Trophoblast cell (in vitro differentiated cells and primary cell): ENCODE measurements around the gene KHDC4.
A peak's percentile ranks its signal among the peaks of the same experiment; 100 is the strongest.

ENCODE experiments used
- DNase-seq, 2 donors: peaks; one replicate each; pipeline ENCODE4 v3.0.0-alpha.2; 2016
- H2AFZ ChIP-seq: 2 replicates; pipeline ENCODE4 v1.6.1; 2013; ENCODE audit warnings: low read length, moderate library complexity, mild to moderate bottlenecking; ENCODE audit not compliant: insufficient read depth, poor library complexity
- H2AK5ac ChIP-seq: 2 replicates; pipeline ENCODE4 v1.6.1; 2013; ENCODE audit warnings: mild to moderate bottlenecking, low read length
- H2BK120ac ChIP-seq: 2 replicates; pipeline ENCODE4 v1.6.1; 2013; ENCODE audit warnings: low read length, mild to moderate bottlenecking, moderate library complexity; ENCODE audit not compliant: insufficient read depth, poor library complexity
- H2BK12ac ChIP-seq: 2 replicates; pipeline ENCODE4 v1.6.1; 2013; ENCODE audit warnings: mild to moderate bottlenecking, low read length, moderate library complexity
- H2BK5ac ChIP-seq: 2 replicates; pipeline ENCODE4 v1.6.1; 2013; ENCODE audit warnings: low read length, low read depth, moderate library complexity, mild to moderate bottlenecking; ENCODE audit not compliant: poor library complexity
- H3K14ac ChIP-seq: 2 replicates; pipeline ENCODE4 v1.6.1; 2013; ENCODE audit warnings: mild to moderate bottlenecking, low read length
- H3K18ac ChIP-seq: 2 replicates; pipeline ENCODE4 v1.6.1; 2013; ENCODE audit warnings: mild to moderate bottlenecking, low read length
- H3K23ac ChIP-seq: 2 replicates; pipeline ENCODE4 v1.6.1; 2013; ENCODE audit warnings: low read length
- H3K27ac ChIP-seq: 2 replicates; pipeline ENCODE4 v1.5.1; 2013; ENCODE audit warnings: low read depth, mild to moderate bottlenecking, inconsistent platforms, low read length, moderate library complexity
- H3K27me3 ChIP-seq: 2 replicates; pipeline ENCODE4 v1.6.1; 2013; ENCODE audit warnings: inconsistent platforms, mild to moderate bottlenecking, low read length, moderate library complexity; ENCODE audit not compliant: insufficient read depth
- H3K36me3 ChIP-seq, 2 experiments: 1 replicate in 1 of 2; 2 replicates in 1 of 2; pipeline ENCODE4 v1.6.1; 2013; ENCODE audit warnings: low read length in 2 of 2, mild to moderate bottlenecking in 2 of 2, moderate library complexity in 1 of 2; ENCODE audit not compliant: insufficient read depth in 2 of 2, control insufficient read depth in 1 of 2
- H3K4ac ChIP-seq: 2 replicates; pipeline ENCODE4 v1.6.1; 2013; ENCODE audit warnings: low read depth, mild to moderate bottlenecking, low read length, moderate library complexity
- H3K4me1 ChIP-seq, 2 experiments: 1 replicate in 1 of 2; 2 replicates in 1 of 2; pipeline ENCODE4 v1.6.1; 2013; ENCODE audit warnings: low read length in 2 of 2, mild to moderate bottlenecking in 2 of 2, moderate library complexity in 1 of 2; ENCODE audit not compliant: insufficient read depth in 2 of 2, control insufficient read depth in 1 of 2
- H3K4me2 ChIP-seq: 2 replicates; pipeline ENCODE4 v1.6.1; 2013; ENCODE audit warnings: inconsistent platforms, mild to moderate bottlenecking, low read length, moderate library complexity
- H3K4me3 ChIP-seq: 2 replicates; pipeline ENCODE4 v1.5.1; 2013; ENCODE audit warnings: mild to moderate bottlenecking, low read depth, low read length, inconsistent platforms
- H3K79me1 ChIP-seq: one replicate; pipeline ENCODE4 v1.6.1; 2013; ENCODE audit warnings: low read length
- H3K79me2 ChIP-seq: 2 replicates; pipeline ENCODE4 v1.6.1; 2013; ENCODE audit warnings: low read length, mild to moderate bottlenecking; ENCODE audit not compliant: control insufficient read depth, insufficient read depth, poor library complexity
- H3K9ac ChIP-seq: 2 replicates; pipeline ENCODE4 v1.6.1; 2013; ENCODE audit warnings: mild to moderate bottlenecking, low read length
- H3K9me3 ChIP-seq: 2 replicates; pipeline ENCODE4 v1.6.1; 2013; ENCODE audit warnings: low read depth, mild to moderate bottlenecking, control low read depth, inconsistent platforms, low read length; ENCODE audit not compliant: insufficient read depth
- H4K12ac ChIP-seq: 2 replicates; pipeline ENCODE4 v1.6.1; 2013; ENCODE audit warnings: low read depth, mild to moderate bottlenecking, low read length, moderate library complexity
- H4K8ac ChIP-seq: 2 replicates; pipeline ENCODE4 v1.6.1; 2013; ENCODE audit warnings: low read depth, mild to moderate bottlenecking, low read length, moderate library complexity
- H4K91ac ChIP-seq: one replicate; pipeline ENCODE4 v1.6.1; 2013; ENCODE audit warnings: low read depth, mild to moderate bottlenecking, low read length, moderate library complexity
- WGBS: extraction: QIAGEN DNeasy Blood & Tissue Kit; methylation state at CpG from one replicate; pipeline ENCODE4 v1.1.7; 2013; ENCODE audit warnings: missing lambda C conversion rate; ENCODE audit not compliant: insufficient read length, insufficient coverage; ENCODE audit errors: extremely low coverage; 5-methylcytosine and 5-hydroxymethylcytosine counted together

The KHDC4 gene

GRCh38 chr1:155904261-155904660, 30.0 kb downstream of the KHDC4 start:
- H3K9me3 ChIP-seq, result no peaks in the 10 kb centered on the region
- H3K27me3 ChIP-seq, result no peaks in the 10 kb centered on the region
- H3K9ac ChIP-seq, result no peak overlapping the region
- H2AFZ ChIP-seq, result no peak overlapping the region
- H2AK5ac ChIP-seq, result no peak overlapping the region
- no peak overlapping the region for H3K23ac ChIP-seq
- no peaks in the 10 kb centered on the region for H3K79me2 ChIP-seq
- no CpG with 5 or more reads among the region's 12 CpGs for WGBS
- H4K91ac ChIP-seq, result no peak overlapping the region
- H2BK120ac ChIP-seq, result no peak overlapping the region
- no peak overlapping the region for H2BK5ac ChIP-seq
- H3K4me2 ChIP-seq, result no peak overlapping the region
- H3K36me3 ChIP-seq, result peaks cover 56 to 66% of the 10 kb centered on the region in 2 experiments
- no peak overlapping the region for H3K4ac ChIP-seq
- no peak overlapping the region for H2BK12ac ChIP-seq
- H3K4me3 ChIP-seq, result no peak overlapping the region
- H4K8ac ChIP-seq, result no peak overlapping the region
- H3K4me1 ChIP-seq, result no peaks in the 10 kb centered on the region
- peak; percentile 78 to 90 for DNase-seq
- H3K27ac ChIP-seq, result no peak overlapping the region
- H4K12ac ChIP-seq, result no peak overlapping the region
- no peak overlapping the region for H3K14ac ChIP-seq
- no peaks in the 10 kb centered on the region for H3K79me1 ChIP-seq
- no peak overlapping the region for H3K18ac ChIP-seq

- no peak overlapping the region for H4K91ac ChIP-seq
- no peaks in the 10 kb centered on the region for H3K27me3 ChIP-seq
- no peak overlapping the region for H2AK5ac ChIP-seq
- no peaks in the 10 kb centered on the region for H3K9me3 ChIP-seq
- no peak overlapping the region for H3K4me2 ChIP-seq
- no peak overlapping the region for H4K12ac ChIP-seq
- H3K36me3 ChIP-seq, result peaks cover 38 to 51% of the 10 kb centered on the region in 2 experiments
- H3K4ac ChIP-seq, result no peak overlapping the region
- H3K79me1 ChIP-seq, result no peaks in the 10 kb centered on the region
- H3K4me3 ChIP-seq, result no peak overlapping the region
- no peak overlapping the region for H3K23ac ChIP-seq
- no peak overlapping the region for H2BK12ac ChIP-seq
- H3K9ac ChIP-seq, result no peak overlapping the region
- H3K18ac ChIP-seq, result no peak overlapping the region
- H3K4me1 ChIP-seq, result no peaks in the 10 kb centered on the region
- H3K14ac ChIP-seq, result no peak overlapping the region
- no peaks in the 10 kb centered on the region for H3K79me2 ChIP-seq
- no peak overlapping the region for H2BK5ac ChIP-seq
- DNase-seq, result no peak
- H2BK120ac ChIP-seq, result no peak overlapping the region
- H3K27ac ChIP-seq, result no peak overlapping the region
- WGBS, result no CpG with 5 or more reads among the region's 4 CpGs
- H4K8ac ChIP-seq, result no peak overlapping the region
- no peak overlapping the region for H2AFZ ChIP-seq
Observed at GRCh38 chr1:155900161-155900560, 34.1 kb downstream of the KHDC4 start.

- no peak for DNase-seq
- no peak overlapping the region for H3K18ac ChIP-seq
- no peaks in the 10 kb centered on the region for H3K4me1 ChIP-seq
- no peak overlapping the region for H2BK120ac ChIP-seq
- H4K8ac ChIP-seq, result no peak overlapping the region
- H4K91ac ChIP-seq, result no peak overlapping the region
- no peak overlapping the region for H2BK5ac ChIP-seq
- no peak overlapping the region for H3K4ac ChIP-seq
- H3K4me2 ChIP-seq, result no peak overlapping the region
- H2AFZ ChIP-seq, result no peak overlapping the region
- no peaks in the 10 kb centered on the region for H3K79me1 ChIP-seq
- H4K12ac ChIP-seq, result no peak overlapping the region
- no peaks in the 10 kb centered on the region for H3K9me3 ChIP-seq
- no peaks in the 10 kb centered on the region for H3K27me3 ChIP-seq
- no peak overlapping the region for H2BK12ac ChIP-seq
- H3K79me2 ChIP-seq, result no peaks in the 10 kb centered on the region
- H3K9ac ChIP-seq, result no peak overlapping the region
- H3K14ac ChIP-seq, result no peak overlapping the region
- no CpG with 5 or more reads among the region's 2 CpGs for WGBS
- no peak overlapping the region for H3K4me3 ChIP-seq
- peaks cover 35 to 48% of the 10 kb centered on the region in 2 experiments for H3K36me3 ChIP-seq
- no peak overlapping the region for H2AK5ac ChIP-seq
- H3K27ac ChIP-seq, result no peak overlapping the region
- H3K23ac ChIP-seq, result no peak overlapping the region
Observed at GRCh38 chr1:155899683-155900082, 34.5 kb downstream of the KHDC4 start.

GRCh38 chr1:155898888-155899287, 35.3 kb downstream of the KHDC4 start:
- H2BK12ac ChIP-seq, result no peak overlapping the region
- no peak overlapping the region for H3K9ac ChIP-seq
- H3K79me1 ChIP-seq, result no peaks in the 10 kb centered on the region
- no peak overlapping the region for H3K4ac ChIP-seq
- H3K79me2 ChIP-seq, result no peaks in the 10 kb centered on the region
- no peak overlapping the region for H3K4me2 ChIP-seq
- H3K36me3 ChIP-seq, result peaks cover 33 to 40% of the 10 kb centered on the region in 2 experiments
- no peak overlapping the region for H2AK5ac ChIP-seq
- no peak overlapping the region for H2BK5ac ChIP-seq
- H2AFZ ChIP-seq, result no peak overlapping the region
- H4K12ac ChIP-seq, result no peak overlapping the region
- H3K23ac ChIP-seq, result no peak overlapping the region
- no peak overlapping the region for H4K8ac ChIP-seq
- no peak overlapping the region for H4K91ac ChIP-seq
- no peak overlapping the region for H3K27ac ChIP-seq
- no peaks in the 10 kb centered on the region for H3K4me1 ChIP-seq
- no peak overlapping the region for H3K18ac ChIP-seq
- no peak for DNase-seq
- no peaks in the 10 kb centered on the region for H3K27me3 ChIP-seq
- no peak overlapping the region for H3K4me3 ChIP-seq
- no CpG with 5 or more reads among the region's 2 CpGs for WGBS
- no peak overlapping the region for H3K14ac ChIP-seq
- H2BK120ac ChIP-seq, result no peak overlapping the region
- no peaks in the 10 kb centered on the region for H3K9me3 ChIP-seq
